GM10847 (cell line): ENCODE measurements around the gene TUT1.

Experiments used
- POLR2A ChIP-seq: IDR thresholded peaks from 2 replicates; pipeline ENCODE4 v1.6.1; 2011; ENCODE audit not compliant: insufficient read length; ENCODE audit errors: extremely low read depth

The TUT1 gene

GRCh38 chr11:62573006-62573591 is 18.2 kb downstream of the TUT1 start:
- no peak for TF ChIP-seq POLR2A

GRCh38 chr11:62572431-62572830 is 18.9 kb downstream of the TUT1 start:
- no peak for TF ChIP-seq POLR2A

- no peak for TF ChIP-seq POLR2A
These were observed 21.7 kb downstream of the TUT1 start for GRCh38 chr11:62569611-62570010.

- no peak for TF ChIP-seq POLR2A
These were observed 24.2 kb downstream of the TUT1 start for GRCh38 chr11:62567018-62567633.

GRCh38 chr11:62566247-62566646 is 25.1 kb downstream of the TUT1 start:
- TF ChIP-seq POLR2A = no peak

- no peak for TF ChIP-seq POLR2A
These were observed 26.1 kb downstream of the TUT1 start for GRCh38 chr11:62565100-62565802.

GRCh38 chr11:62560566-62561103 is 30.7 kb downstream of the TUT1 start:
- no peak for TF ChIP-seq POLR2A

- no peak for TF ChIP-seq POLR2A
These were observed 32.1 kb downstream of the TUT1 start for GRCh38 chr11:62559204-62559603.

- no peak for TF ChIP-seq POLR2A
These were observed 32.7 kb downstream of the TUT1 start for GRCh38 chr11:62558669-62559068.

- no peak for TF ChIP-seq POLR2A
These were observed 34.3 kb downstream of the TUT1 start for GRCh38 chr11:62556875-62557631.

GRCh38 chr11:62556108-62556874 is 35.0 kb downstream of the TUT1 start:
- TF ChIP-seq POLR2A = no peak

GRCh38 chr11:62555464-62556107 is 35.7 kb downstream of the TUT1 start:
- TF ChIP-seq POLR2A = no peak

GRCh38 chr11:62554387-62555167 is 36.7 kb downstream of the TUT1 start:
- no peak for TF ChIP-seq POLR2A
